OCI-LY3 (cell line): Measurements from ENCODE around the gene VPS35.
A peak's percentile ranks its signal among the peaks of the same experiment; 100 is the strongest.

ENCODE experiments used
- H2AFZ ChIP-seq: fragments of 200-600, 300-600 bp; shearing (Covaris generic); 2 replicates; pipeline ENCODE4 v1.6.0; 2014; ENCODE audit warnings: antibody characterized with exemption, low read depth, low read length
- H3K27ac ChIP-seq: fragments of 200-600, 300-600 bp; sonication (generic); 2 replicates; pipeline ENCODE4 v1.5.1; 2014; ENCODE audit warnings: mild to moderate bottlenecking, low read length, moderate library complexity, mixed read lengths
- H3K27me3 ChIP-seq: fragments of 200-600, 300-600 bp; sonication (generic); 2 replicates; pipeline ENCODE4 v1.6.1; 2014; ENCODE audit warnings: low read depth, low read length, mixed read lengths
- H3K36me3 ChIP-seq: fragments of 200-600, 300-600 bp; sonication (generic); replicated peaks from 2 replicates; pipeline ENCODE3; 2014; ENCODE audit warnings: low read depth, low read length, mixed read lengths
- H3K4me1 ChIP-seq: fragments of 300-600, 200-600 bp; sonication (generic); 2 replicates; pipeline ENCODE4 v1.6.1; 2014; ENCODE audit warnings: low read length, mixed read lengths
- H3K4me2 ChIP-seq: fragments of 200-600, 300-600 bp; sonication (generic); 2 replicates; pipeline ENCODE4 v1.6.1; 2014; ENCODE audit warnings: low read length, mixed read lengths
- H3K4me3 ChIP-seq: fragments of 300-600, 200-600 bp; sonication (generic); 2 replicates; pipeline ENCODE4 v1.5.1; 2014; ENCODE audit warnings: antibody characterized with exemption, mild to moderate bottlenecking, low read length, moderate library complexity
- H3K79me2 ChIP-seq: fragments of 300-600, 200-600 bp; shearing (Covaris generic); 2 replicates; pipeline ENCODE4 v1.6.1; 2014; ENCODE audit warnings: mild to moderate bottlenecking, low read length, mixed read lengths
- H3K9ac ChIP-seq: fragments of 300-600, 200-600 bp; shearing (Covaris generic); 2 replicates; pipeline ENCODE4 v1.6.0; 2014; ENCODE audit warnings: mild to moderate bottlenecking, low read length, moderate library complexity
- H3K9me3 ChIP-seq: fragments of 200-600, 300-600 bp; shearing (Covaris generic); 2 replicates; pipeline ENCODE4 v1.6.1; 2014; ENCODE audit warnings: low read length, mixed read lengths; ENCODE audit not compliant: insufficient read depth
- H4K20me1 ChIP-seq: fragments of 200-600, 300-600 bp; sonication (generic); 2 replicates; pipeline ENCODE4 v1.6.1; 2016; ENCODE audit warnings: low read length, mixed read lengths; ENCODE audit not compliant: insufficient read depth
- EZH2phosphoT487 ChIP-seq: fragments of 200-600 bp; shearing (Covaris generic); IDR thresholded peaks from 2 replicates; pipeline ENCODE4 v1.6.1; 2018; ENCODE audit warnings: antibody characterized with exemption, mixed run types, low read depth
- TF ChIP-seq, protein P1 (sequence below): fragments of 200-600, 300-600 bp; sonication (generic); IDR thresholded peaks from 2 replicates; pipeline ENCODE4 v1.5.1; 2014; ENCODE audit warnings: antibody characterized with exemption, low read length, low read depth

The VPS35 gene

DNA sequence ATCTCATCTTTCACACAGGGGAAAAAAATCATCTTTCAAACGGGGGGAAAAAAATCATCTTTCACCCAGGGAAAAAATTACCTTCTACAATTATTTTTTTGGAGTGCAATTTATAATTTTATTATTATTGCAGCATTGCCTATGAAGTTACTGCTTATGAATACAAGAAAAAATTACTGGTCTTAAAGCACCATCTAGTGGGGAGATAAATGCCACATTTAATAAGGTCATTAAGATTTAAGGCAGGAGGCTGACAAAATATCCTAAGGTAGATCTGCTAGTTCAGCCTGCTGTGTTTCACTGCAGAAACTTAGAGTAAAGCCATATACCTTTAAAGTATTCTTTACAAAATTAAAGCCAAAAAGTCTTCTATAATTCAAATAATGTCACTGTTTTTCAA lies 81.4 kb downstream of the VPS35 start:
- Histone ChIP-seq H3K4me1 (peaks cover 3% of the 10 kb centered on the region; the same call in 1 of the 2 replicates), H3K36me3 (peaks cover 64% of the 10 kb centered on the region)

GRCh38 chr16:46606231-46606630 lies 82.7 kb downstream of the VPS35 start:
- H3K36me3 ChIP-seq = peaks cover 61% of the 10 kb centered on the region
- no peak overlapping the region for H3K9ac ChIP-seq
- no peak overlapping the region for H2AFZ ChIP-seq
- H3K27me3 ChIP-seq = no peaks in the 10 kb centered on the region
- TF ChIP-seq EZH2phosphoT487 = no peak
- TF ChIP-seq, protein P1, sequence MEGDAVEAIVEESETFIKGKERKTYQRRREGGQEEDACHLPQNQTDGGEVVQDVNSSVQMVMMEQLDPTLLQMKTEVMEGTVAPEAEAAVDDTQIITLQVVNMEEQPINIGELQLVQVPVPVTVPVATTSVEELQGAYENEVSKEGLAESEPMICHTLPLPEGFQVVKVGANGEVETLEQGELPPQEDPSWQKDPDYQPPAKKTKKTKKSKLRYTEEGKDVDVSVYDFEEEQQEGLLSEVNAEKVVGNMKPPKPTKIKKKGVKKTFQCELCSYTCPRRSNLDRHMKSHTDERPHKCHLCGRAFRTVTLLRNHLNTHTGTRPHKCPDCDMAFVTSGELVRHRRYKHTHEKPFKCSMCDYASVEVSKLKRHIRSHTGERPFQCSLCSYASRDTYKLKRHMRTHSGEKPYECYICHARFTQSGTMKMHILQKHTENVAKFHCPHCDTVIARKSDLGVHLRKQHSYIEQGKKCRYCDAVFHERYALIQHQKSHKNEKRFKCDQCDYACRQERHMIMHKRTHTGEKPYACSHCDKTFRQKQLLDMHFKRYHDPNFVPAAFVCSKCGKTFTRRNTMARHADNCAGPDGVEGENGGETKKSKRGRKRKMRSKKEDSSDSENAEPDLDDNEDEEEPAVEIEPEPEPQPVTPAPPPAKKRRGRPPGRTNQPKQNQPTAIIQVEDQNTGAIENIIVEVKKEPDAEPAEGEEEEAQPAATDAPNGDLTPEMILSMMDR = no peak
- no peak overlapping the region for H3K4me3 ChIP-seq
- peaks cover 6% of the 10 kb centered on the region for H3K79me2 ChIP-seq
- no peaks in the 10 kb centered on the region for H4K20me1 ChIP-seq
- H3K27ac ChIP-seq = no peak overlapping the region
- no peaks in the 10 kb centered on the region for H3K9me3 ChIP-seq
- no peaks in the 10 kb centered on the region for H3K4me1 ChIP-seq
- H3K4me2 ChIP-seq = no peak overlapping the region

More for the DNA sequence above, 81.4 kb downstream of the VPS35 start:
- Histone ChIP-seq H4K20me1 (peaks cover 2% of the 10 kb centered on the region; the same call in 1 of the 2 replicates), H3K27ac (no peak overlapping the region), H3K4me2 (no peak overlapping the region), H3K27me3 (no peaks in the 10 kb centered on the region), H3K79me2 (peaks cover 18% of the 10 kb centered on the region), H3K4me3 (no peak overlapping the region), H3K9ac (no peak overlapping the region), H2AFZ (no peak overlapping the region), H3K9me3 (no peaks in the 10 kb centered on the region)
- TF ChIP-seq, protein P1 = peak; percentile 41
- TF ChIP-seq EZH2phosphoT487 = no peak
